ENCODE measurements around the gene SLIT3. TPM values are rescaled to one million over a fixed set of nuclear protein-coding genes. Genes with fewer than 3 reads are reported as not detected.

The SLIT3 gene
- total RNA-seq, 1 experiment from 2014 or later: 0.92 TPM

DNA sequence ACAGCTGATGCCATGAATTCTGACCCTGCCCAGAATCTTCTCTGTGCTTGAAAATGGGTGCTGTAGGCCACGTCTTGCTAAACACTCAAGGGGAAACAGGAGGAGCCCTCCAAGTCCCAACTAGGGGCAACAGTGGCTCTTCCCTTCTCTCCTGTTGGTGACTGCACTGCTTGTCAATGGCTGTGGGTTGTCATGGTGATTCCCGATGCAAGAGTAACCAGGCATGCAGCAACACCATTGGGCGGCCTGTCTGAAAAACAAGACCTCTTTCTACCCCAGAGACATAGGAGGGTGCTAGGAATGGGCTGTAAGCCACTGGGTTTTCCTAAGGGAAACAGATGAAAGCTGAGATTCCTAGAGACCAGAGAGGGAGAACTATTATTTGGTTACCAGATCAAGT is 520.1 kb downstream of the SLIT3 start:
- H3K56ac ChIP-seq (ENCODE audit: insufficient read length, low read depth, low read length): no peak overlapping the region
- no peak overlapping the region for H3K9ac ChIP-seq (ENCODE audit: extremely low read depth, insufficient read length, low read length)
- H3K79me2 ChIP-seq (ENCODE audit: insufficient read depth, low read length): no peaks in the 10 kb centered on the region
- Mint-ChIP-seq H3K27ac (no peak overlapping the region), H3K9me3 (no peaks in the 10 kb centered on the region), H3K36me3 (ENCODE audit: insufficient read depth in 1 of 3, low read depth in 3 of 3) (no peaks in the 10 kb centered on the region), H3K4me1 (peaks cover 4 to 12% of the 10 kb centered on the region in 2 experiments), H3K4me3 (no peak overlapping the region), H3K27me3 (ENCODE audit: low read depth) (peaks cover 21% of the 10 kb centered on the region)
- no peaks in the 10 kb centered on the region for H3K27me3 ChIP-seq (ENCODE audit: insufficient read depth, low read length)
- no peaks in the 10 kb centered on the region for H4K20me1 ChIP-seq (ENCODE audit: control insufficient read depth, insufficient read depth, insufficient read length)
- no peak overlapping the region for H3T11ph ChIP-seq (ENCODE audit: low read length)
- H2BK5ac ChIP-seq (ENCODE audit: insufficient read length, low read length): no peak overlapping the region
- no peak overlapping the region for H3K4me2 ChIP-seq (ENCODE audit: insufficient read depth, insufficient read length, low read length)
- no CpG with 5 or more reads among the region's 3 CpGs for WGBS (ENCODE audit: extremely low coverage, insufficient read length, low lambda C conversion rate)
- TF ChIP-seq, protein P1, sequence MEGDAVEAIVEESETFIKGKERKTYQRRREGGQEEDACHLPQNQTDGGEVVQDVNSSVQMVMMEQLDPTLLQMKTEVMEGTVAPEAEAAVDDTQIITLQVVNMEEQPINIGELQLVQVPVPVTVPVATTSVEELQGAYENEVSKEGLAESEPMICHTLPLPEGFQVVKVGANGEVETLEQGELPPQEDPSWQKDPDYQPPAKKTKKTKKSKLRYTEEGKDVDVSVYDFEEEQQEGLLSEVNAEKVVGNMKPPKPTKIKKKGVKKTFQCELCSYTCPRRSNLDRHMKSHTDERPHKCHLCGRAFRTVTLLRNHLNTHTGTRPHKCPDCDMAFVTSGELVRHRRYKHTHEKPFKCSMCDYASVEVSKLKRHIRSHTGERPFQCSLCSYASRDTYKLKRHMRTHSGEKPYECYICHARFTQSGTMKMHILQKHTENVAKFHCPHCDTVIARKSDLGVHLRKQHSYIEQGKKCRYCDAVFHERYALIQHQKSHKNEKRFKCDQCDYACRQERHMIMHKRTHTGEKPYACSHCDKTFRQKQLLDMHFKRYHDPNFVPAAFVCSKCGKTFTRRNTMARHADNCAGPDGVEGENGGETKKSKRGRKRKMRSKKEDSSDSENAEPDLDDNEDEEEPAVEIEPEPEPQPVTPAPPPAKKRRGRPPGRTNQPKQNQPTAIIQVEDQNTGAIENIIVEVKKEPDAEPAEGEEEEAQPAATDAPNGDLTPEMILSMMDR (conservative IDR thresholded peaks at IDR 0.05): no peak
- no peak overlapping the region for H2BK12ac ChIP-seq (ENCODE audit: insufficient read length, low read depth, low read length)
- H4K91ac ChIP-seq (ENCODE audit: insufficient read length, low read depth, low read length): no peak overlapping the region
- H3K23me2 ChIP-seq (ENCODE audit: insufficient read length, low read depth, low read length, poor library complexity, severe bottlenecking): no peaks in the 10 kb centered on the region
- H4K8ac ChIP-seq (replicated peaks; ENCODE audit: insufficient read length, low read depth, low read length): no peak overlapping the region
- no peak overlapping the region for H3K23ac ChIP-seq (ENCODE audit: insufficient read length, low read depth, low read length)
- no peak overlapping the region for H3K27ac ChIP-seq (ENCODE audit: insufficient read length, low read depth, low read length)
- H2BK120ac ChIP-seq (ENCODE audit: low read depth, low read length, poor library complexity, severe bottlenecking): no peak overlapping the region
- H3K9me3 ChIP-seq (ENCODE audit: control insufficient read depth, low read depth, low read length): no peaks in the 10 kb centered on the region
- H2BK20ac ChIP-seq (ENCODE audit: low read depth, low read length, poor library complexity, severe bottlenecking): no peak overlapping the region
- no peak overlapping the region for H4K5ac ChIP-seq (ENCODE audit: insufficient read length, low read depth, low read length)
- no peak overlapping the region for H2AFZ ChIP-seq (ENCODE audit: low read length)
- H3K79me1 ChIP-seq (ENCODE audit: insufficient read depth, low read depth, low read length, poor library complexity, severe bottlenecking): no peaks in the 10 kb centered on the region
- H3K4ac ChIP-seq (ENCODE audit: low read depth, low read length): no peak overlapping the region
- H2BK15ac ChIP-seq (ENCODE audit: low read depth, low read length): no peak overlapping the region
- no peak overlapping the region for H3K18ac ChIP-seq (ENCODE audit: insufficient read length, low read depth, low read length)
- H3K4me1 ChIP-seq (ENCODE audit: insufficient read depth, low read length): 0 out of 2 replicates have a peak, but pooled peaks cover 3% of the 10 kb centered on the region
- no peak overlapping the region for H2AK5ac ChIP-seq (ENCODE audit: insufficient read length, low read length)
- no peak for DNase-seq
- no peak overlapping the region for H3K14ac ChIP-seq (ENCODE audit: insufficient read depth, low read length)
